Occipital lobe (tissue), 2 donors: Measurements from ENCODE around the gene ATOH1. TPM values are rescaled to one million over a fixed set of nuclear protein-coding genes. Genes with fewer than 3 reads are reported as not detected.

ENCODE experiments used
- DNase-seq: peaks from one replicate; lab custom pipeline; 2025; lab: John Stamatoyannopoulos, UW
- total RNA-seq: library from RNA; depleted of rRNA; stranded (reverse); fragments of >200 nt; gene quantifications from one replicate; pipeline ENCODE4 v1.2.3, GENCODE V29; 2014

ATOH1 gene
- total RNA-seq: not detected

DNA sequence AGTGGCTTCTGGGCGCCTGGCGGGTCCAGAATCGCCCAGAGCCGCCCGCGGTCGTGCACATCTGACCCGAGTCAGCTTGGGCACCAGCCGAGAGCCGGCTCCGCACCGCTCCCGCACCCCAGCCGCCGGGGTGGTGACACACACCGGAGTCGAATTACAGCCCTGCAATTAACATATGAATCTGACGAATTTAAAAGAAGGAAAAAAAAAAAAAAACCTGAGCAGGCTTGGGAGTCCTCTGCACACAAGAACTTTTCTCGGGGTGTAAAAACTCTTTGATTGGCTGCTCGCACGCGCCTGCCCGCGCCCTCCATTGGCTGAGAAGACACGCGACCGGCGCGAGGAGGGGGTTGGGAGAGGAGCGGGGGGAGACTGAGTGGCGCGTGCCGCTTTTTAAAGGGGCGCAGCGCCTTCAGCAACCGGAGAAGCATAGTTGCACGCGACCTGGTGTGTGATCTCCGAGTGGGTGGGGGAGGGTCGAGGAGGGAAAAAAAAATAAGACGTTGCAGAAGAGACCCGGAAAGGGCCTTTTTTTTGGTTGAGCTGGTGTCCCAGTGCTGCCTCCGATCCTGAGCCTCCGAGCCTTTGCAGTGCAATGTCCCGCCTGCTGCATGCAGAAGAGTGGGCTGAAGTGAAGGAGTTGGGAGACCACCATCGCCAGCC is at the start of gene ATOH1:
Gene ATOH1 (plus strand): TSS at position 422 of the 663 bp plus-strand sequence. CDS start 174 bp downstream, at position 596.
- no peak for DNase-seq

DNA sequence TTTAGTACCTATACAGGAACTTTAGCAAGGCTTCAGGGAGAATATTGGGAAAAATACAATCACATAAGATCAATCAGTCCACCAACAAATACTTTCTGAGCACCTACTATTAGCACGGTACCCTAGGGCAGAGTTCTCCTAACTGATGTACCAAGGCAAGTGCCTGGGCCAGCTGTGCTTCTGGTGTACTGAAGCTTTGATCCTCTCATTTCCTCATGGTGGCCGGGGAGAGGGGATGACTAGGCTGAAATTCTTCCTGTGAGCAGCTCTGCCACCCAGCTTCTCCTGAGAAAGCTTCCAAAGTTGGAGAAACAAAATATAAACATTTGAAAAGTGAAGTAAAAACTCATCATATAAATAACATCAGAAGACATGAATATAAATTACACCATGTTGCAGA is 49.3 kb upstream of the ATOH1 start:
- no peak for DNase-seq

DNA sequence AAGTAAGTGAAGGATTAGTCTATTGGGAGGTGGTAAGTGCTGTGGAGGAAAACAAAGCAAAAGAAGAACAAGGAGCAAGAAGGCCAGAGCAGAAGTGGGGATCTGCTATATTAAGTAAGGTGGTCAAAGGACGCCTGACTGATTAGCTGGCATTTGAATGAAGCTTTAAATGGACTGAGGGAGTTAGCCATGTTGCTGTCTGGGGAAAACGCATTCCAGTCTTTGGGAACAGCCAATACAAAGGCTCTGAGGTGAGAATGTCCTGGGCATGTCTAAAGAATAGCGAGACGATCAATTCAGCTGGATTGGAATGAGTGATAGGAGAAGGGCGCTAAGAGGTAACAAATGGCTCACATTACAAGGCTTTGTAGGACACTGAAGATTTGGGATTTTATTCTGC is 48.5 kb upstream of the ATOH1 start:
- no peak for DNase-seq

DNA sequence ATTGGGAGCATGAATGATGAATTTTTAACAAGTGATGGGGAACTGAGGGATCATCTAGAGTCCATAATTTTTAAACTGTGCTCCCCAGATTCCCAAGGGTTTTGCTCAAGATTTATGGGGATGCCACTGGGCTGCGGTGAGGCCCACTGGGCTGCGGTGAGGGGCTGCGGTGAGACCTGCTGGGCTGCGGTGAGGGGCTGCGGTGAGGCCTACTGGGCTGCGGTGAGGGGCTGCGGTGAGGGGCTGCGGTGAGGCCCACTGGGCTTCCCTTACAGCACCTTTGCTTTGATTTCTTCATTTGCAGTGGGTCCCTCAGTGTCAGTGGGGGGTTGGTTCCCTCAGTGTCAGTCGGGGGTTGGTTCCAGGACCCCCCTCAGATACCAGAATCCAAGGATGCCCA is 47.4 kb upstream of the ATOH1 start:
- DNase-seq: no peak

GRCh38 chr4:93786149-93786548 is 42.4 kb upstream of the ATOH1 start:
- DNase-seq: no peak

- DNase-seq: no peak
Observed at GRCh38 chr4:93788712-93789111, 39.8 kb upstream of the ATOH1 start.

DNA sequence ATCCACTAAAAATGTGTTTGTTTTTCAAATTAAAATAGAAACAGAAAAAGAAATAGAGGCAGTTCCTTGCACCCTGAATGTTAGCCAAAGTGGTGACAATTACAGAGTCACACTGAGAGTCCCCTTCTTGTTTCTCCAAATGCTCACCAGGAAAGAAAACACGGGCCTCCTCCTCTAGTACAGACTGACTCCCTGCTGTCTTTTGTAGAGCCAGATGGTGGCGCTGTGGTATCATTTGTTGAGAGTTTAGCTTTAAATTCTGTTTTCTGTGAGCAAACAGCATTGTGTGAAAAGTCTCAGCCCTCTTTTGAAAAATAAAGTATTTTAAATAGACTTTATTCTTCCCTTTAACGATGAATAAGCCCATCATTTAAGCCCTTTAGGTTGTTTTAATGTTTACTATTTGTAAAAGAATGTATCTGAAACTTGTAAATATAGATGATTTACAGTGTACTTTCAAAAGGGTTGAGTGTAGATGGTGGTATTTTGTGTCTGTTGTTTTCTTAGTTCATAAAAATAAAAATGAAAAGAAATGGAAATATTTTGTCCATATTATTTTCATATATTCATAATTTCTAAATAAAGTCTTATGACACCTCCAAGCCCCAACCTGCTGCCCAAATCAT is 36.9 kb upstream of the ATOH1 start:
- DNase-seq: peak; percentile 19

DNA sequence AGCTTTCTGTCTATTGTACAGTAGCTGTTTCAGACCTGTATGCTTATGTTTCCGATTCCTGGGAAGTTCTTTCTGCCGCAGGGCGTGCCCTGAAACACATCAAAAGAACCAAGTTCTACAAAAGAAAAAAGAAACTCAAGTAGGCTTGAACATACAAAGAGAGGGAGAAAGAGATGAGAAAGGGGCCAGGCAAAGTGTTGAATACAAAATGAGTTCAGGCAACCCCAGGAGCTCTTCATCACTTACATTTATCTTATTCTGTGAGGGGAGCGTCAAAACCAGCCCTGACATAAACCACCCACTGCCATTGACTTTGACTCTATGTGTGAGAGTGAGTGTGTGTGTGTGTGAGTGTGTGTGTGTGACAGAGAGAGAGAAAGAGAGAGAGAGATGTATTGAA is 26.5 kb upstream of the ATOH1 start:
- DNase-seq: no peak

- no peak for DNase-seq
Observed at GRCh38 chr4:93809773-93810172, 18.8 kb upstream of the ATOH1 start.

DNA sequence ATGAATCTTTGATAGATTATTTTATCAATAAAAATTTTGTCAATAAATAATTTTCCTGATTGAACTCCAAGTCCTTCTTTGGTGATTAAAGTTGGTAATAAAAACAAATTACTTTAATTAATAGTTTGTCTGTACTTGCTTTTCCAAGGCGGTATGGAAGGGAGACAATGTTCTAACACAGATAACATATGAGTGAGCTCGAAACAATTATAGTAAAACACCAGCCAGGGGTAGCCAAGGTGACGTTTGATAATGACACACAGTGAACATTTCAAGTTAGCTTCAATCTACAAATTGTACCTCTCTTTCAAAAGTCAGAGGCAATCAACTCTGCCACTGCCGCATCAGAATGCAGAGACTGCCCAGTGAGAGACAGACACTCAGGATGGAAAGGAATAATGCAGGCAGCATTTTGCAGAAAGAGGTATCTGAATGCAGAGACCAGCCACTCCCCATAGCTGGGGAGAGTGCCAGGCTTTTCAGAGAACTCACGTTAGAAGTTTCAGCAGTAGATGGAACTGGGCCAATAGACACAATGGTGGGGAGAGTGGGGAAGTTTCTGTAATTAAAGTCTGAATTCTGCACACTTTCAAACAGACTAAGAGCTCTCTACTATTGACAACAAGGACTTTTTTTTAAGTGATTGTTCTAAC is 18.1 kb upstream of the ATOH1 start:
- DNase-seq: no peak

DNA sequence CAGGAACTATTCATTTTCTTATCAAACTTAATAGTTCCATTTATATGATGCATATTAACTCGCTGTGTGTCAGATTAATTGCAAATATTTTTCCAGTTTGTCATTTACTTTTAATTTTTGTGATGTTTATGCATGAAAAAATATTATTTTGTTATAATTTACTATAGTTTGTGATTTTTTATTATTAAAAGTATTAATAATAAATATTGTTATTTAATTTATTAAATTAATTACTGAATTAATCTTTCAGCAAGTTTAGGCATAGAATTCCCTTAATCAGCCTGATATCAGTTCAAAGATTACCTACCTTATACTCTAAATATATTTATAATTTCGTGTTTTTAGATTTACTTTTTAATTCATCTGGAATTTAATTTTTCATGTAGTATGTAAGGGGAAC is 15.5 kb upstream of the ATOH1 start:
- DNase-seq: no peak

- DNase-seq: no peak
Observed at GRCh38 chr4:93814141-93814540, 14.4 kb upstream of the ATOH1 start.

GRCh38 chr4:93814722-93815121 is 13.8 kb upstream of the ATOH1 start:
- DNase-seq: no peak

GRCh38 chr4:93825551-93826216 is 2.9 kb upstream of the ATOH1 start:
- no peak for DNase-seq

- no peak for DNase-seq
Observed at GRCh38 chr4:93827272-93827947, 1.1 kb upstream of the ATOH1 start.

- no peak for DNase-seq
Observed at GRCh38 chr4:93828995-93829819, 654 bp downstream of the ATOH1 start.

- DNase-seq: no peak
Observed at GRCh38 chr4:93829820-93830687, 1.5 kb downstream of the ATOH1 start.

DNA sequence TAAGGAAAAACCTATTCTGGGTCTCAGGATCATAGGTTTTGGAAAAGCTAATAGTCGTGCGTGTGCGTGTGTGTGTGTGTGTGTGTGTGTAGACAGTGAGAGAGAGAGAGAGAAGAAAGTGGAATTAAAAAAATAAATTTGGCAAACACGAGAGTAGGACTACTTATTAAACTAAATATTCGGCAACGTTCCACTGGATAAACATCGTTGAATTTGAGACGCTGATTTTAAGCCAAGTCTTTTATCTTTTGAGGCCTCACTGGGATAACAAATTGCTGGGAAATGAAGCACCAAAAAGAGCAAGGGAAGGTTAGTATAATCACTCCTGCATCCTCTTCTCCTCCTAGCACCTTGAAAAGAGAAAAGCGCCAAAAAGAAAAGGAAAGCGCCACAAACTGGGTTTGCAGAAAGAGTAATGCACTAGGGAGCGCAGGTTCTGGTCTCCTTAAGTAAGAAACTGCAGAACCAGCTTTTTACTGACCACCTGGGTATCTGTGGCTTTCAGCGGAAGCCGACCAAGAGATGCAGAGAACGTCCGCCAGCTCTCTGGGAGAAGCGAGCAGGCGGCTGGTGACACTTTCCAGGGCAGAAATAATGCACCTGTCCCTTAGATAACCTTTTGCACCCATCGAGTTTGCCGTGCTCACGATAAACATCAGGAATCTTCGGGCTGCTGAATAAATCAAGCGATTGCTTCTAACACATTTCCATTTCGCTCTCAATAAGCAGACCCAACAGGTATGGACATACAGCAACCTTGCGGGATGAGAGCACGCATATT is 3.4 kb downstream of the ATOH1 start:
- DNase-seq: no peak
